Neural progenitor cell (in vitro differentiated cells): ENCODE results near the gene GNB2. TPM values are rescaled to one million over a fixed set of nuclear protein-coding genes. Genes with fewer than 3 reads are reported as not detected.
A peak's percentile ranks its signal among the peaks of the same experiment; 100 is the strongest.

Source experiments
- DNase-seq: peaks from one replicate; pipeline ENCODE4 v3.0.0-alpha.2; 2016; ENCODE audit warnings: low spot score
- H2AFZ ChIP-seq: fragments of 200-600 bp; sonication (generic); replicated peaks from 2 replicates; pipeline ENCODE4 v1.6.1; 2016; ENCODE audit warnings: antibody characterized with exemption
- H3F3A ChIP-seq: fragments of 200-600 bp; sonication (generic); 2 replicates; pipeline ENCODE4 v1.6.1; 2016; ENCODE audit warnings: antibody characterized with exemption, low read depth
- H3K27ac ChIP-seq: fragments of 200-600 bp; sonication (generic); 2 replicates; pipeline ENCODE4 v1.5.1; 2016; ENCODE audit warnings: mild to moderate bottlenecking
- H3K27me3 ChIP-seq: fragments of 200-600 bp; sonication (generic); 2 replicates; pipeline ENCODE4 v1.6.1; 2016; ENCODE audit warnings: mild to moderate bottlenecking, moderate library complexity
- H3K36me3 ChIP-seq: fragments of 200-600 bp; sonication (generic); 2 replicates; pipeline ENCODE4 v1.5.1; 2016
- H3K4me1 ChIP-seq: fragments of 200-600 bp; sonication (generic); 2 replicates; pipeline ENCODE4 v1.6.1; 2016; ENCODE audit warnings: mixed run types
- H3K4me2 ChIP-seq: fragments of 200-600 bp; sonication (generic); 2 replicates; pipeline ENCODE4 v1.6.1; 2016
- H3K4me3 ChIP-seq: fragments of 200-600 bp; sonication (generic); 2 replicates; pipeline ENCODE4 v1.5.1; 2016
- H3K79me2 ChIP-seq: fragments of 200-600 bp; sonication (generic); 2 replicates; pipeline ENCODE4 v1.6.1; 2016; ENCODE audit warnings: low read depth
- H3K9ac ChIP-seq: fragments of 200-600 bp; sonication (generic); 2 replicates; pipeline ENCODE4 v1.6.1; 2016
- H3K9me3 ChIP-seq: fragments of 200-600 bp; sonication (generic); 2 replicates; pipeline ENCODE4 v1.5.1; 2016; ENCODE audit warnings: low read depth
- H4K20me1 ChIP-seq: fragments of 200-600 bp; sonication (generic); 2 replicates; pipeline ENCODE4 v1.6.1; 2016; ENCODE audit warnings: low read depth
- H3K27ac Mint-ChIP-seq: 3 replicates; pipeline ENCODE4 v1.8.0; 2021; ENCODE audit warnings: mixed read lengths
- H3K27me3 Mint-ChIP-seq: 2 replicates; pipeline ENCODE4 v1.8.0; 2022; ENCODE audit warnings: low read depth, mild to moderate bottlenecking, inconsistent platforms, moderate library complexity, mixed read lengths; ENCODE audit not compliant: insufficient read depth
- H3K36me3 Mint-ChIP-seq: 3 replicates; pipeline ENCODE4 v1.8.0; 2021; ENCODE audit warnings: mixed read lengths
- H3K4me1 Mint-ChIP-seq: 3 replicates; pipeline ENCODE4 v1.8.0; 2021; ENCODE audit warnings: mixed read lengths
- H3K4me3 Mint-ChIP-seq: 3 replicates; pipeline ENCODE4 v1.8.0; 2021; ENCODE audit warnings: mild to moderate bottlenecking, moderate library complexity, mixed read lengths
- H3K9me3 Mint-ChIP-seq: 3 replicates; pipeline ENCODE4 v1.8.0; 2020; ENCODE audit warnings: mixed read lengths
- EZH2 ChIP-seq: fragments of 200-600 bp; sonication (generic); IDR thresholded peaks from 2 replicates; pipeline ENCODE4 v1.6.1; 2017; ENCODE audit warnings: antibody characterized with exemption, mild to moderate bottlenecking, moderate library complexity
- EZH2phosphoT487 ChIP-seq: fragments of 200-600 bp; sonication (generic); IDR thresholded peaks from 2 replicates; pipeline ENCODE4 v1.6.1; 2017; ENCODE audit warnings: antibody characterized with exemption
- total RNA-seq: library from RNA; depleted of rRNA; stranded (reverse); fragments of >200 nt; gene quantifications from 2 replicates; pipeline ENCODE4 v1.2.3, GENCODE V29; 2015; ENCODE audit warnings: low replicate concordance
- TF ChIP-seq, protein P1 (sequence below): fragments of 200-600 bp; sonication (generic); IDR thresholded peaks from 2 replicates; pipeline ENCODE4 v1.5.1; 2017; ENCODE audit warnings: antibody characterized with exemption, mild to moderate bottlenecking

The GNB2 gene
- total RNA-seq, 1 donor from 2014 or later = 54.3 TPM

DNA sequence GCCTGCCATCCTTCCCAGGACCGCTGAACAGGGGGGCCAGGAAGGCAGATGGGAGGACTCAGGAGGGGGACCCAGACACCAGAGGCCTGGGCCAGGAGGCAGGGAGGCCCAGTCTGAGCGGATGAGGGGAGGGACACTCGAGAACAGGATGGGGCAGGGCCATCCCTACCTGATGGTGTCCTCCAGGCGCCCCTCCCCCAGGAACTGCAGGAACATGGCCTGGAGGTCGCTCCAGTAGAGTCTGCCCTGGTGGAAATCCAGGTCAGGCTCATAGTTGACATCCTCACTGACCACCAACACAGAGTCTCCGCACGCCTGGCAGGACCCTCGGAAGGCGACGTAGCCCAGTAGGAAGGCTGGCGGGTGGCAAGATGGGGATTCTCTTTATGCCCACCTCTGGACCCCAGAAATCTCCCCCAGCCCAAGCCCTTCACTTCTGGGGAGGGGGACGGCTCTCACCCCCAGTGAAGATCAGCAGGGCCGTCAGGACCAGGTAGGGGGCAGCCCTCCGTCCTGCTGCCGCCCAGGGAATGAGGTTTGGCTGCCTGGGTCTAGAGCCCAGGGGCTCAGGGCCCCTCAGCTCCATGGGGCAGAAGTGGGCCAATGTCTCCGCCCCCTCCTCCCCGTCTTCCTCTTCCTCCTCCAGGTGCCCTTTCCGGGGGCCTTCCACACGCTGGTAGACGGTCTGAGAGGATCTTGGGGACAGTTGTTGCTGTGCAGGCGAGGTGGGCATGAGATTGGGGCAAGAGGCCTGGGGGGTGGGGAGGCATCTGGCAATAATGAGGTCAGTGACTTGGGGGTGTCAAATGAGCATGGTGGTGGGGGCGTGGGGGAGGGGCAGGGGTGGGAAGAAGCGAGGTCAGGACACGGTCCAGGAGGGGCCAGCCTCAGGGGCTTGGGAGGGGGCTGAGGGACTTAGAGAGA is 32.8 kb upstream of the GNB2 start:
- H3K27me3 Mint-ChIP-seq = peaks cover 8% of the 10 kb centered on the region
- peaks cover 5% of the 10 kb centered on the region for H3F3A ChIP-seq
- H4K20me1 ChIP-seq = no peaks in the 10 kb centered on the region
- no peaks in the 10 kb centered on the region for H3K27me3 ChIP-seq
- TF ChIP-seq, protein P1, sequence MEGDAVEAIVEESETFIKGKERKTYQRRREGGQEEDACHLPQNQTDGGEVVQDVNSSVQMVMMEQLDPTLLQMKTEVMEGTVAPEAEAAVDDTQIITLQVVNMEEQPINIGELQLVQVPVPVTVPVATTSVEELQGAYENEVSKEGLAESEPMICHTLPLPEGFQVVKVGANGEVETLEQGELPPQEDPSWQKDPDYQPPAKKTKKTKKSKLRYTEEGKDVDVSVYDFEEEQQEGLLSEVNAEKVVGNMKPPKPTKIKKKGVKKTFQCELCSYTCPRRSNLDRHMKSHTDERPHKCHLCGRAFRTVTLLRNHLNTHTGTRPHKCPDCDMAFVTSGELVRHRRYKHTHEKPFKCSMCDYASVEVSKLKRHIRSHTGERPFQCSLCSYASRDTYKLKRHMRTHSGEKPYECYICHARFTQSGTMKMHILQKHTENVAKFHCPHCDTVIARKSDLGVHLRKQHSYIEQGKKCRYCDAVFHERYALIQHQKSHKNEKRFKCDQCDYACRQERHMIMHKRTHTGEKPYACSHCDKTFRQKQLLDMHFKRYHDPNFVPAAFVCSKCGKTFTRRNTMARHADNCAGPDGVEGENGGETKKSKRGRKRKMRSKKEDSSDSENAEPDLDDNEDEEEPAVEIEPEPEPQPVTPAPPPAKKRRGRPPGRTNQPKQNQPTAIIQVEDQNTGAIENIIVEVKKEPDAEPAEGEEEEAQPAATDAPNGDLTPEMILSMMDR = no peak
- TF ChIP-seq EZH2phosphoT487 = no peak
- no peak overlapping the region for H3K9ac ChIP-seq
- no peak overlapping the region for H3K4me2 ChIP-seq
- peak overlapping the region; percentile 9 for H2AFZ ChIP-seq
- no peak for DNase-seq
- H3K4me3 ChIP-seq = no peak overlapping the region
- no peaks in the 10 kb centered on the region for H3K36me3 ChIP-seq
- no peaks in the 10 kb centered on the region for H3K9me3 ChIP-seq
- H3K27ac ChIP-seq = no peak overlapping the region
- no peaks in the 10 kb centered on the region for H3K36me3 Mint-ChIP-seq
- H3K79me2 ChIP-seq = no peaks in the 10 kb centered on the region
- no peak overlapping the region for H3K27ac Mint-ChIP-seq
- no peak overlapping the region for H3K4me3 Mint-ChIP-seq
- no peaks in the 10 kb centered on the region for H3K4me1 ChIP-seq
- H3K4me1 Mint-ChIP-seq = peaks cover 3% of the 10 kb centered on the region
- H3K9me3 Mint-ChIP-seq = no peaks in the 10 kb centered on the region

- Mint-ChIP-seq H3K36me3 (no peaks in the 10 kb centered on the region), H3K27me3 (peaks cover 2% of the 10 kb centered on the region), H3K4me1 (peaks cover 3% of the 10 kb centered on the region), H3K9me3 (no peaks in the 10 kb centered on the region), H3K27ac (peak within 1 kb of the TSS; percentile 72), H3K4me3 (no peak within 1 kb of the TSS)
- no peaks in the 10 kb centered on the region for H3K79me2 ChIP-seq
- H3F3A ChIP-seq = peaks cover 5% of the 10 kb centered on the region
- H4K20me1 ChIP-seq = no peaks in the 10 kb centered on the region
- no peaks in the 10 kb centered on the region for H3K9me3 ChIP-seq
- H3K27ac ChIP-seq = no peak within 1 kb of the TSS
- no peak for DNase-seq
- no peak within 1 kb of the TSS for H3K4me3 ChIP-seq
- no peaks in the 10 kb centered on the region for H3K27me3 ChIP-seq
- no peak within 1 kb of the TSS for H3K4me2 ChIP-seq
- no peak within 1 kb of the TSS for H3K9ac ChIP-seq
- no peaks in the 10 kb centered on the region for H3K4me1 ChIP-seq
- peak within 1 kb of the TSS; percentile 9 for H2AFZ ChIP-seq
- no peaks in the 10 kb centered on the region for H3K36me3 ChIP-seq
- TF ChIP-seq, protein P1 = no peak
- TF ChIP-seq EZH2 (no peak), EZH2phosphoT487 (no peak)
Observed at GRCh38 chr7:100641463-100641859, 32.1 kb upstream of the GNB2 start, which contains the start of gene TFR2. Gene TFR2, minus strand, starts transcription at chr7:100641552. Its CDS starts 43 bp downstream, at chr7:100641509.

- Mint-ChIP-seq H3K27ac (peak overlapping the region; percentile 72), H3K36me3 (no peaks in the 10 kb centered on the region), H3K27me3 (peaks cover 2% of the 10 kb centered on the region), H3K4me1 (peaks cover 3% of the 10 kb centered on the region), H3K4me3 (no peak overlapping the region), H3K9me3 (no peaks in the 10 kb centered on the region)
- no peaks in the 10 kb centered on the region for H3K36me3 ChIP-seq
- H3K27ac ChIP-seq = no peak overlapping the region
- H3K27me3 ChIP-seq = no peaks in the 10 kb centered on the region
- TF ChIP-seq, protein P1 = no peak
- TF ChIP-seq EZH2phosphoT487 (no peak), EZH2 (no peak)
- DNase-seq = no peak
- no peak overlapping the region for H2AFZ ChIP-seq
- no peaks in the 10 kb centered on the region for H3K4me1 ChIP-seq
- no peak overlapping the region for H3K9ac ChIP-seq
- H3F3A ChIP-seq = peaks cover 5% of the 10 kb centered on the region
- no peaks in the 10 kb centered on the region for H3K9me3 ChIP-seq
- no peak overlapping the region for H3K4me3 ChIP-seq
- no peaks in the 10 kb centered on the region for H4K20me1 ChIP-seq
- H3K79me2 ChIP-seq = no peaks in the 10 kb centered on the region
- no peak overlapping the region for H3K4me2 ChIP-seq
Observed at GRCh38 chr7:100641860-100642533, 31.5 kb upstream of the GNB2 start.
